Ishikawa (cell line): ENCODE data around the gene ASB6.

Experiments
- CEBPB ChIP-seq: IDR thresholded peaks from 2 replicates; pipeline ENCODE4 v1.6.1; 2012
- CREB1 ChIP-seq: IDR thresholded peaks from 2 replicates; pipeline ENCODE4 v1.6.1; 2012; ENCODE audit warnings: low read depth
- EGR1 ChIP-seq: IDR thresholded peaks from 2 replicates; pipeline ENCODE4 v1.6.1; 2012
- EP300 ChIP-seq: IDR thresholded peaks from 2 replicates; pipeline ENCODE4 v1.6.1; 2012; ENCODE audit warnings: borderline replicate concordance
- FOXM1 ChIP-seq: IDR thresholded peaks from 2 replicates; pipeline ENCODE4 v1.6.1; 2012; ENCODE audit warnings: low read depth, borderline replicate concordance
- MAX ChIP-seq: IDR thresholded peaks from 2 replicates; pipeline ENCODE4 v1.6.1; 2012
- NFIC ChIP-seq: IDR thresholded peaks from 2 replicates; pipeline ENCODE4 v1.6.1; 2012
- RAD21 ChIP-seq: IDR thresholded peaks from 2 replicates; pipeline ENCODE4 v1.6.1; 2012; ENCODE audit warnings: low read depth
- REST ChIP-seq: IDR thresholded peaks from 2 replicates; pipeline ENCODE4 v1.6.1; 2012; ENCODE audit warnings: low read depth, mild to moderate bottlenecking
- TAF1 ChIP-seq: IDR thresholded peaks from 2 replicates; pipeline ENCODE4 v1.6.1; 2012; ENCODE audit warnings: low read depth, mild to moderate bottlenecking
- TCF12 ChIP-seq: IDR thresholded peaks from 2 replicates; pipeline ENCODE4 v1.6.1; 2012; ENCODE audit warnings: low read depth
- TEAD4 ChIP-seq: IDR thresholded peaks from 2 replicates; pipeline ENCODE4 v1.6.1; 2012
- USF1 ChIP-seq: IDR thresholded peaks from 2 replicates; pipeline ENCODE4 v1.6.1; 2012
- YY1 ChIP-seq: IDR thresholded peaks from 2 replicates; pipeline ENCODE4 v1.6.1; 2012; ENCODE audit warnings: low read depth
- ZBTB7A ChIP-seq: IDR thresholded peaks from 2 replicates; pipeline ENCODE4 v1.6.1; 2012; ENCODE audit warnings: low read depth

ASB6 gene

GRCh38 chr9:129641750-129642585, at the start of gene ASB6:
ASB6 (minus strand) TSS chr9:129642151; CDS start chr9:129641999, 152 bp downstream.
- TF ChIP-seq NFIC (peak; percentile 48), EGR1 (0 out of 2 replicates have a peak, but pooled peaks have one; percentile 35), RAD21 (peak; percentile 89), TAF1 (peak; percentile 79), USF1 (no peak), YY1 (peak; percentile 56; the same call in 1 of the 2 replicates), MAX (peak; percentile 75), EP300 (no peak; the same call in 1 of the 2 replicates), TEAD4 (no peak), FOXM1 (no peak), TCF12 (peak; percentile 87), ZBTB7A (peak; percentile 46; the same call in 1 of the 2 replicates)

- TF ChIP-seq TAF1 (no peak), EP300 (no peak), YY1 (no peak), EGR1 (no peak), CEBPB (no peak), NFIC (no peak), RAD21 (no peak), REST (no peak), MAX (no peak), TEAD4 (no peak), USF1 (no peak)
Observed at GRCh38 chr9:129688285-129689043, 46.5 kb upstream of the ASB6 start.

- TF ChIP-seq CEBPB (no peak), FOXM1 (no peak), RAD21 (no peak), CREB1 (no peak), REST (no peak), MAX (no peak), EGR1 (no peak), USF1 (no peak)
Observed at GRCh38 chr9:129687391-129687790, 45.4 kb upstream of the ASB6 start.

- TF ChIP-seq USF1 (no peak), YY1 (no peak), CEBPB (no peak), CREB1 (no peak), TAF1 (no peak), FOXM1 (no peak), ZBTB7A (no peak), EP300 (no peak), TCF12 (no peak), RAD21 (no peak), EGR1 (no peak), NFIC (no peak), REST (no peak), TEAD4 (no peak), MAX (no peak)
Observed at GRCh38 chr9:129686736-129687135, 44.8 kb upstream of the ASB6 start.
